ENCODE results near the gene ATP6V0A1.
"Not testable (repeated sequence)": the region's sequence is repeated elsewhere in the genome, so short reads cannot be mapped to it uniquely, and the experiment has no call there.

ATP6V0A1 gene

DNA sequence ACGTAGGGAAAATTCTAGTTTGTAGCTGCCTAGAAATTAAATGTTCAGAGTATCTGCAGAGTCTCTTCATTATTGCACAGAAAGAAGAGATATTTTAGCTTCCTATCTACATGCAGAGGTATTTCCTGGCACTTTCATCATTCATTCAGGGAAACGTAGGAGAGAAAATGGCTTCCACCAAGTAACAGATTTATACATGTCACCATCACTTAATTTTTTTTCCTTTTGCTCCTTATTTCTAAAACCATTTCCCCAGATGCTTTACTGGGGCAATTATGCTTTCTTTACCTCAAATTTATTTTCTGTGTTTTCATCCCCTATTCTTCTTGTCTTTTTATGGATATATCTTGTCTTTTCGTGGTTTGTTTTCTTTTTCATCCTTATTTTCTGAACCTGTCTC, 18.5 kb downstream of the ATP6V0A1 start:
- TF ChIP-seq, protein P1, sequence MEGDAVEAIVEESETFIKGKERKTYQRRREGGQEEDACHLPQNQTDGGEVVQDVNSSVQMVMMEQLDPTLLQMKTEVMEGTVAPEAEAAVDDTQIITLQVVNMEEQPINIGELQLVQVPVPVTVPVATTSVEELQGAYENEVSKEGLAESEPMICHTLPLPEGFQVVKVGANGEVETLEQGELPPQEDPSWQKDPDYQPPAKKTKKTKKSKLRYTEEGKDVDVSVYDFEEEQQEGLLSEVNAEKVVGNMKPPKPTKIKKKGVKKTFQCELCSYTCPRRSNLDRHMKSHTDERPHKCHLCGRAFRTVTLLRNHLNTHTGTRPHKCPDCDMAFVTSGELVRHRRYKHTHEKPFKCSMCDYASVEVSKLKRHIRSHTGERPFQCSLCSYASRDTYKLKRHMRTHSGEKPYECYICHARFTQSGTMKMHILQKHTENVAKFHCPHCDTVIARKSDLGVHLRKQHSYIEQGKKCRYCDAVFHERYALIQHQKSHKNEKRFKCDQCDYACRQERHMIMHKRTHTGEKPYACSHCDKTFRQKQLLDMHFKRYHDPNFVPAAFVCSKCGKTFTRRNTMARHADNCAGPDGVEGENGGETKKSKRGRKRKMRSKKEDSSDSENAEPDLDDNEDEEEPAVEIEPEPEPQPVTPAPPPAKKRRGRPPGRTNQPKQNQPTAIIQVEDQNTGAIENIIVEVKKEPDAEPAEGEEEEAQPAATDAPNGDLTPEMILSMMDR (IDR thresholded peaks at IDR 0.05; ENCODE audit: low read depth, low read length), result no peak
- DNase-seq (ENCODE audit: low read depth, low spot score), result no peak
- in situ Hi-C loops (cut with HindIII; ENCODE audit: low sequenced_read_pairs), result no loop called here
- no peak overlapping the region for H3K4me3 ChIP-seq (ENCODE audit: low read depth, low read length)

DNA sequence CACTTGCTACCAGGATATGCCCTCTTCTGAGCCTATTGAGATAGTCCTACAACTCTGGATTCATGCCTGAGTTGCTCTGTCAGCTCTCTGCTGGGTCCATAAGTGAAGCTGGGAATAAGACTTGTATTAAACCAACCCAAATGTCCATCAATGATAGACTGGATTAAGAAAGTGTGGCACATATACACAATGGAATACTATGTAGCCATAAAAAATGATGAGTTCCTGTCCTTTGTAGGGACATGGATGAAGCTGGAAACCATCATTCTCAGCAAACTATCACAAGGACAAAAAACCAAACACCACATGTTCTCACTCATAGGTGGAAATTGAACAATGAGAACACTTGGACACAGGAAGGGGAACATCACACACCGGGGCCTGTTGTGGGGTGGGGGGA, 19.1 kb downstream of the ATP6V0A1 start:
- in situ Hi-C loops (cut with HindIII; ENCODE audit: low sequenced_read_pairs); DNase-seq (ENCODE audit: low read depth, low spot score); H3K4me3 ChIP-seq (ENCODE audit: low read depth, low read length): not testable (repeated sequence)

DNA sequence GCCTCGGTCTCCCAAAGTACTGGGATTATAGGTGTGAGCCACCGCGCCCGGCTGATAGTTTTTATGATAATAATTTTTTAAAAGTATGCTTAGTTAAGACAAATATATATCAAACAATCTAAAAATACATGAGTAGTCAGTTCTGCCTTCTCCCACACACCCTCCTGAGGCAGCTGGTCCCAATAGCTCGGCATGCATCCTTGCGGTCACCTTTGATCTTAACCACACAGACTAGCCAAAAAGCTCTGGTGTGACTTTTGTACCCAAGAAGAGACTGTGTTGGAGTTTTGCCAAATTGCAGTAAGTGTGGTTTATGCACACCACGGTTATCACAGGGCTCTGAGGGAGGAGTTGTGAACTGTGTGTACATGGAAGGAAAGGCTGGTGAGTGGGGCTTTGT, 25.6 kb downstream of the ATP6V0A1 start:
- in situ Hi-C loops (cut with HindIII; ENCODE audit: low sequenced_read_pairs), result no loop called here
- DNase-seq (ENCODE audit: low read depth, low spot score), result no peak
- TF ChIP-seq, protein P1 (IDR thresholded peaks at IDR 0.05; ENCODE audit: low read depth, low read length), result no peak
- no peak overlapping the region for H3K4me3 ChIP-seq (ENCODE audit: low read depth, low read length)

DNA sequence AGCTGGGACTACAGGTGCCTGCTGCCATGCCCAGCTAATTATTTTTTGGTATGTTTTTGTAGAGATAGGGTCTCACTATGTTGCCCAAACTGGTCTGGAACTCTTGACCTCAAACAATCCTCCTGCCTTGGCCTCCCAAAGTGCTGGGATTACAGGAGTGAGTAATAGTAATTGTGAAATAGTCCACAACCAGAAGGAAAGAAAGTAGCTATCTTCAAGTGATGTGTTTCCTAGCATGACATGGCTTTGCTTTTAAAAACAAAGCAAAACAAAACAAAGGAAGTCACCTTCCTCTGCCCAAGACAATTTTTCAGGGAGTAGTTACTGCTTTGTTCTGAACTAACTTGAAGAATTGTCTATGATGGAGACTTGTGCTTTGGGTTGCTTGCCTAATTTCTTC, 27.0 kb downstream of the ATP6V0A1 start:
- TF ChIP-seq, protein P1 (IDR thresholded peaks at IDR 0.05; ENCODE audit: low read depth, low read length), result no peak
- no peak for DNase-seq (ENCODE audit: low read depth, low spot score)
- in situ Hi-C loops (cut with HindIII; ENCODE audit: low sequenced_read_pairs), result no loop called here
- H3K4me3 ChIP-seq (ENCODE audit: low read depth, low read length), result no peak overlapping the region

DNA sequence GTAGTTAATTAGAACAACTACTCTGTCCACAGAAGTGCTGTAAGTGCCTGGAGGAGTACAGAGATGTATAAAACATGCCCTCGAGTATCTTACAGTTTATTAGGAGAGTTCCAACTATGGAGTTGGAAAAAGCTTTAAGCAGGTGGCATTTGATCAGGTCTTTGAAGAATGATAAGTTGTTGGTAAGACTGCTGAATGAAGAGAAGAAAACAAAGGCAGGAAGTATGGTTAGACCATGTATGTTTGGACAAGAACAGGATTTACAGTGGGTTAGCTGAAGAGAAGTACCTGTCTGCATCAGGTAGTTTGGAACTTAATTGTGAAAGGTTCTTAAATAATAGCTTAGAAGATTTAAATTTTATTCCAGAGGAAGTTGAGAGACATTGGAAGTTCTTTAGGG, 29.4 kb downstream of the ATP6V0A1 start:
- TF ChIP-seq, protein P1 (IDR thresholded peaks at IDR 0.05; ENCODE audit: low read depth, low read length), result no peak
- DNase-seq (ENCODE audit: low read depth, low spot score), result no peak
- in situ Hi-C loops (cut with HindIII; ENCODE audit: low sequenced_read_pairs), result no loop called here
- no peak overlapping the region for H3K4me3 ChIP-seq (ENCODE audit: low read depth, low read length)

DNA sequence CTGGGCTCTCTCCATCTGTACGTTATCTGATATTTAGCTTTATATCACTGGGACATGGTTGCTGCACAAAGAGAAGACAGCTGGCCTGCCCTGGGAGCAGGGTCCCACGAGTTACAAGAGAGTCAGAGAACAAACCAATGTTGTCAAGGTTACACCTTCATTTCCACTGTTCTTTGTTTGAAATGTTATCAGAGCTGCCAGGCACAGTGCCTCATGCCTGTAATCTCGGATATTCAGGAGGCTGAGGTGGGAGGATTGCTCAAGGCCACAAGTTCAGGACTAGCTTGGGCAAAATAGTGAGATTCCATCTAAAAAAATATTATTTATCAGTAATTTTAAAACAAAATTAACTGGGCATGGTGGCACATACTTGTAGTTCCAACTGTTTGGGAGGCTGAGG, 34.6 kb downstream of the ATP6V0A1 start:
- TF ChIP-seq, protein P1 (IDR thresholded peaks at IDR 0.05; ENCODE audit: low read depth, low read length), result no peak
- in situ Hi-C loops (cut with HindIII; ENCODE audit: low sequenced_read_pairs), result no loop called here
- DNase-seq (ENCODE audit: low read depth, low spot score), result no peak
- H3K4me3 ChIP-seq (ENCODE audit: low read depth, low read length), result no peak overlapping the region

DNA sequence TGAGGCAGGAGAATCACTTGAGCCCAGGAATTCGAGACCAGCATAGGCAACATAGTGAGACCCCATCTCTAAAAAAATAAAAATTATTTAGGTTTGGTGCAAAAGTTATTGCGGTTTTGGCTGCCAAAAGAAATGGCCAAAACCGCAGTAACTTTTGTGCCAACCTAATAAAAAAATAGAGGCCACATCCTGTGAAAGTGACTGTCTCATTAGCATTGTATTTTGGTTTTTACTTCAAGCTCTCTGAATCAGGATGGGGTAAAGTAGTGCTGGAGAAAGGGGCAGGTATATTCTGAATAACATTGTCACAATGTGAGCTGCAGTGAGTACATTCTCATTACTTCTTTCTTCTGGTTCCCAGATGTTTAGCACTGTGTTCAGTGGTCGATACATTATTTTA, 36.0 kb downstream of the ATP6V0A1 start:
- TF ChIP-seq, protein P1 (IDR thresholded peaks at IDR 0.05; ENCODE audit: low read depth, low read length), result no peak
- in situ Hi-C loops (cut with HindIII; ENCODE audit: low sequenced_read_pairs), result no loop called here
- no peak for DNase-seq (ENCODE audit: low read depth, low spot score)
- no peak overlapping the region for H3K4me3 ChIP-seq (ENCODE audit: low read depth, low read length)

Measured in astrocyte of the spinal cord (primary cell).